ENCODE measurements around the gene TBC1D5. TPM values are rescaled to one million over a fixed set of nuclear protein-coding genes. Genes with fewer than 3 reads are reported as not detected.
"Not testable (repeated sequence)": the region's sequence is repeated elsewhere in the genome, so short reads cannot be mapped to it uniquely, and the experiment has no call there.

Gene TBC1D5
- total RNA-seq, 1 experiment from 2014 or later: 38.3 TPM

GRCh38 chr3:17775073-17775472 is 32.6 kb upstream of the TBC1D5 start:
- peaks cover 10% of the 10 kb centered on the region for H3K27me3 Mint-ChIP-seq (ENCODE audit: unreplicated experiment)
- H3K27ac Mint-ChIP-seq (ENCODE audit: unreplicated experiment): no peak overlapping the region
- no peak for DNase-seq
- CTCF ChIA-PET: no interaction called here
- H3K9me3 Mint-ChIP-seq (ENCODE audit: low read depth, unreplicated experiment): no peaks in the 10 kb centered on the region
- H3K36me3 Mint-ChIP-seq (ENCODE audit: insufficient read depth, unreplicated experiment): no peaks in the 10 kb centered on the region
- TF ChIP-seq, protein P1, sequence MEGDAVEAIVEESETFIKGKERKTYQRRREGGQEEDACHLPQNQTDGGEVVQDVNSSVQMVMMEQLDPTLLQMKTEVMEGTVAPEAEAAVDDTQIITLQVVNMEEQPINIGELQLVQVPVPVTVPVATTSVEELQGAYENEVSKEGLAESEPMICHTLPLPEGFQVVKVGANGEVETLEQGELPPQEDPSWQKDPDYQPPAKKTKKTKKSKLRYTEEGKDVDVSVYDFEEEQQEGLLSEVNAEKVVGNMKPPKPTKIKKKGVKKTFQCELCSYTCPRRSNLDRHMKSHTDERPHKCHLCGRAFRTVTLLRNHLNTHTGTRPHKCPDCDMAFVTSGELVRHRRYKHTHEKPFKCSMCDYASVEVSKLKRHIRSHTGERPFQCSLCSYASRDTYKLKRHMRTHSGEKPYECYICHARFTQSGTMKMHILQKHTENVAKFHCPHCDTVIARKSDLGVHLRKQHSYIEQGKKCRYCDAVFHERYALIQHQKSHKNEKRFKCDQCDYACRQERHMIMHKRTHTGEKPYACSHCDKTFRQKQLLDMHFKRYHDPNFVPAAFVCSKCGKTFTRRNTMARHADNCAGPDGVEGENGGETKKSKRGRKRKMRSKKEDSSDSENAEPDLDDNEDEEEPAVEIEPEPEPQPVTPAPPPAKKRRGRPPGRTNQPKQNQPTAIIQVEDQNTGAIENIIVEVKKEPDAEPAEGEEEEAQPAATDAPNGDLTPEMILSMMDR (IDR thresholded peaks at IDR 0.05; ENCODE audit: unreplicated experiment): no peak
- peaks cover 8% of the 10 kb centered on the region for H3K4me1 Mint-ChIP-seq (ENCODE audit: low read depth, unreplicated experiment)
- intact Hi-C loops (cut with micrococcal nuclease; ENCODE audit: unreplicated experiment): no loop called here
- BruUV-seq (replicated peaks): no TSS peak
- no peak overlapping the region for H3K4me3 Mint-ChIP-seq (ENCODE audit: low read depth, unreplicated experiment)

DNA sequence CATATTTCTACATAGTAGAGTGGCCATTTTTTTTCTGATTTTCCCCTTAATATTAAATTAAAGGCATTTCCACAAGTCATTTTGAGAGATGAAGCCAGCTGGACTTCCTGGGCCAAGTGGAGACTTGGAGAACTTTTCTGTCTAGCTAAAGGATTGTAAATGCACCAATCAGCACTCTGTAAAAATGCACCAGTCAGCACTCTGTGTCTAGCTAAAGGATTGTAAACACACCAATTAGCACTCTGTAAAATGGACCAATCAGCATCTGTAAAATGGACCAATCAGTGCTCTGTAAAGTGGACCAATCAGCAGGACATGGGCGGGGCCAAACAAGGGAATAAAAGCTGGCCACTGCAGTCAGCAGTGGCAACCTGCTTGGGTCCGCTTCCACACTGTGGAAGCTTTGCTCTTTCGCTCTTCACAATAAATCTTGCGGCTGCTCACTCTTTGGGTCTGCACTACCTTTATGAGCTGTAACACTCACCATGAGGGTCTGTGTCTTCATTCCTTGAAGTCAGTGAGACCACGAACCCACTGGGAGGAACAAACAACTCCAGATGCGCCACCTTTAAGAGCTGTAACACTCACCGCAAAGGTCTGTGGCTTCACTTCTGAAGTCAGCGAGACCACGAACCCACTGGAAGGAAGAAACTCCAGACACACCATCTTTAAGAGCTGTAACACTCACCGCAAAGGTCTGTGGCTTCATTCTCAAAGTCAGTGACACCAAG is 31.9 kb upstream of the TBC1D5 start:
- DNase-seq; H3K9me3 Mint-ChIP-seq (ENCODE audit: low read depth, unreplicated experiment); CTCF ChIA-PET; H3K4me1 Mint-ChIP-seq (ENCODE audit: low read depth, unreplicated experiment); intact Hi-C loops (cut with micrococcal nuclease; ENCODE audit: unreplicated experiment); H3K27me3 Mint-ChIP-seq (ENCODE audit: unreplicated experiment); H3K27ac Mint-ChIP-seq (ENCODE audit: unreplicated experiment); H3K4me3 Mint-ChIP-seq (ENCODE audit: low read depth, unreplicated experiment); H3K36me3 Mint-ChIP-seq (ENCODE audit: insufficient read depth, unreplicated experiment); BruUV-seq (replicated peaks): not testable (repeated sequence)

- TF ChIP-seq, protein P1 (IDR thresholded peaks at IDR 0.05; ENCODE audit: unreplicated experiment): no peak
- no peak overlapping the region for H3K27ac Mint-ChIP-seq (ENCODE audit: unreplicated experiment)
- no peak for DNase-seq
- no peaks in the 10 kb centered on the region for H3K9me3 Mint-ChIP-seq (ENCODE audit: low read depth, unreplicated experiment)
- H3K27me3 Mint-ChIP-seq (ENCODE audit: unreplicated experiment): no peaks in the 10 kb centered on the region
- no peaks in the 10 kb centered on the region for H3K4me1 Mint-ChIP-seq (ENCODE audit: low read depth, unreplicated experiment)
- intact Hi-C loops (cut with micrococcal nuclease; ENCODE audit: unreplicated experiment): no loop called here
- BruUV-seq (replicated peaks): no TSS peak
- CTCF ChIA-PET: no interaction called here
- no peaks in the 10 kb centered on the region for H3K36me3 Mint-ChIP-seq (ENCODE audit: insufficient read depth, unreplicated experiment)
- no peak overlapping the region for H3K4me3 Mint-ChIP-seq (ENCODE audit: low read depth, unreplicated experiment)
Measured at GRCh38 chr3:17772556-17772955, 30.1 kb upstream of the TBC1D5 start.

GRCh38 chr3:17771177-17772017 is 29.0 kb upstream of the TBC1D5 start:
- TF ChIP-seq, protein P1 (IDR thresholded peaks at IDR 0.05; ENCODE audit: unreplicated experiment): no peak
- no peaks in the 10 kb centered on the region for H3K9me3 Mint-ChIP-seq (ENCODE audit: low read depth, unreplicated experiment)
- no peak for DNase-seq
- intact Hi-C loops (cut with micrococcal nuclease; ENCODE audit: unreplicated experiment): no loop called here
- H3K4me1 Mint-ChIP-seq (ENCODE audit: low read depth, unreplicated experiment): no peaks in the 10 kb centered on the region
- CTCF ChIA-PET: no interaction called here
- H3K27me3 Mint-ChIP-seq (ENCODE audit: unreplicated experiment): no peaks in the 10 kb centered on the region
- no peak overlapping the region for H3K4me3 Mint-ChIP-seq (ENCODE audit: low read depth, unreplicated experiment)
- no peaks in the 10 kb centered on the region for H3K36me3 Mint-ChIP-seq (ENCODE audit: insufficient read depth, unreplicated experiment)
- H3K27ac Mint-ChIP-seq (ENCODE audit: unreplicated experiment): no peak overlapping the region
- BruUV-seq (replicated peaks): no TSS peak

DNA sequence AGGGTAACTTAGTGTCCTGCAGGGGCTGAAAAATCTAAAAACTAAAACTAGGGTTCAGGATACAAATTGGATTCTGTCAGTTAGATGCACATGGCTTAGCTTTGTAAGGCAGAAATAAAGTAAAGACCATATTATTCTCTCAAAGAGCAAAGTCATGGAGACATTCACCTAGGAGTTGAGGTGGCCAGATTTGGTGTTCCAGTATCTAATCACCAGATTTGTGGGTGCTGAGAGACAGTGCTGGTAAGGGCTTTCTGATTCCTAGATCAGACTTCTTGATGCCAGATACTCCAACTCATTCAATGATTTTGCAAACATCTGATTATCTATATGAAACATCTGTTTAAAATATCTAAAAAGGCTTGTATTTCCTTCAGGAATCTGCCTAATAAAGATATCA is 28.3 kb upstream of the TBC1D5 start:
- no peak overlapping the region for H3K27ac Mint-ChIP-seq (ENCODE audit: unreplicated experiment)
- no peak for DNase-seq
- no peak overlapping the region for H3K4me3 Mint-ChIP-seq (ENCODE audit: low read depth, unreplicated experiment)
- BruUV-seq (replicated peaks): no TSS peak
- intact Hi-C loops (cut with micrococcal nuclease; ENCODE audit: unreplicated experiment): no loop called here
- TF ChIP-seq, protein P1 (IDR thresholded peaks at IDR 0.05; ENCODE audit: unreplicated experiment): no peak
- H3K9me3 Mint-ChIP-seq (ENCODE audit: low read depth, unreplicated experiment): no peaks in the 10 kb centered on the region
- CTCF ChIA-PET: no interaction called here
- no peaks in the 10 kb centered on the region for H3K36me3 Mint-ChIP-seq (ENCODE audit: insufficient read depth, unreplicated experiment)
- no peaks in the 10 kb centered on the region for H3K4me1 Mint-ChIP-seq (ENCODE audit: low read depth, unreplicated experiment)
- no peaks in the 10 kb centered on the region for H3K27me3 Mint-ChIP-seq (ENCODE audit: unreplicated experiment)

Data from Calu3 (cell line).